Measurements from ENCODE around the gene ITIH3. TPM values are rescaled to one million over a fixed set of nuclear protein-coding genes. Genes with fewer than 3 reads are reported as not detected.

ITIH3 gene
- total RNA-seq: 1 to 10 TPM in 1 of 3 donors, under 1 TPM in 2; 0.72 to 1.4 (median 0.89) TPM
- long read RNA-seq, donor 1: 0 reads
- long read RNA-seq, donor 2, partial matches to known transcripts: 1 of 1 reads
- long read RNA-seq, donor 2, other reads (novel, unspliced or antisense): 0 of 1 reads

DNA sequence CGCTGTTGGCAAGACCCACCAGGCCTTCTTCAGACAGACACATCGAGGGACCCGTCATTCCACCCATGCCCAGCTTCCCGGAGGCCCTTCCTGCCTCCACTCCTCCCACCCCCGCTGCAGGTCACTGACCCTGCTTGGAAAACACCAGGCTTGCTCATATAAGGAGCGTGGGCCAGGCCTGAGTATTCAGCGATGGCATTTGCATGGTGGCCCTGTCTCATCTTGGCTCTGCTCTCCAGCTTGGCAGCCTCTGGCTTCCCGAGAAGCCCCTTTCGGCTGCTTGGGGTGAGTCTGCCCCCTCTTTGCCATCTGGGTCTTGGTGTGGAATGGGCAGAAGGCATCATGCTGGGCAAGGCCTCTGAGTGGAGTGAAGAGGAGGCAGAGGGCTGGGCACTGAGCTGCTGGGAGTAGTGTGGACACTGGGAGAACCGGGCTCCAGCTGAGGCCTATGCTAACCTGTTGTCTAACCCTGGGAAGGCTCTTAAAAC lies at the start of gene ITIH3:
Gene ITIH3, plus strand, starts transcription at position 185 of the 488 bp plus-strand sequence. Its CDS starts 8 bp downstream, at position 193.
- no peak for DNase-seq
- intact Hi-C loops (cut with DNase I, micrococcal nuclease): no loop called here
- TF ChIP-seq, protein P1, sequence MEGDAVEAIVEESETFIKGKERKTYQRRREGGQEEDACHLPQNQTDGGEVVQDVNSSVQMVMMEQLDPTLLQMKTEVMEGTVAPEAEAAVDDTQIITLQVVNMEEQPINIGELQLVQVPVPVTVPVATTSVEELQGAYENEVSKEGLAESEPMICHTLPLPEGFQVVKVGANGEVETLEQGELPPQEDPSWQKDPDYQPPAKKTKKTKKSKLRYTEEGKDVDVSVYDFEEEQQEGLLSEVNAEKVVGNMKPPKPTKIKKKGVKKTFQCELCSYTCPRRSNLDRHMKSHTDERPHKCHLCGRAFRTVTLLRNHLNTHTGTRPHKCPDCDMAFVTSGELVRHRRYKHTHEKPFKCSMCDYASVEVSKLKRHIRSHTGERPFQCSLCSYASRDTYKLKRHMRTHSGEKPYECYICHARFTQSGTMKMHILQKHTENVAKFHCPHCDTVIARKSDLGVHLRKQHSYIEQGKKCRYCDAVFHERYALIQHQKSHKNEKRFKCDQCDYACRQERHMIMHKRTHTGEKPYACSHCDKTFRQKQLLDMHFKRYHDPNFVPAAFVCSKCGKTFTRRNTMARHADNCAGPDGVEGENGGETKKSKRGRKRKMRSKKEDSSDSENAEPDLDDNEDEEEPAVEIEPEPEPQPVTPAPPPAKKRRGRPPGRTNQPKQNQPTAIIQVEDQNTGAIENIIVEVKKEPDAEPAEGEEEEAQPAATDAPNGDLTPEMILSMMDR (IDR thresholded peaks at IDR 0.05): no peak
- no peak within 1 kb of the TSS for H3K4me3 ChIP-seq
- no peaks in the 10 kb centered on the region for H3K9me3 ChIP-seq
- H3K4me1 ChIP-seq (ENCODE audit: low read depth): no peaks in the 10 kb centered on the region
- H3K36me3 ChIP-seq (ENCODE audit: low read depth): no peaks in the 10 kb centered on the region
- ATAC-seq: no peak

- Histone ChIP-seq H3K4me3 (no peak overlapping the region), H3K4me1 (ENCODE audit: low read depth) (no peaks in the 10 kb centered on the region), H3K36me3 (ENCODE audit: low read depth) (peaks cover 3% of the 10 kb centered on the region), H3K9me3 (no peaks in the 10 kb centered on the region)
- DNase-seq (no peak), ATAC-seq (no peak)
- intact Hi-C loops (cut with DNase I, micrococcal nuclease): no loop called here
- TF ChIP-seq, protein P1 (IDR thresholded peaks at IDR 0.05): no peak
Measured at GRCh38 chr3:52752045-52752660, 42.4 kb upstream of the ITIH3 start.

- no peaks in the 10 kb centered on the region for H3K36me3 ChIP-seq (ENCODE audit: low read depth)
- ATAC-seq (no peak), DNase-seq (no peak)
Measured at GRCh38 chr3:52754373-52754772, 40.2 kb upstream of the ITIH3 start.

DNA sequence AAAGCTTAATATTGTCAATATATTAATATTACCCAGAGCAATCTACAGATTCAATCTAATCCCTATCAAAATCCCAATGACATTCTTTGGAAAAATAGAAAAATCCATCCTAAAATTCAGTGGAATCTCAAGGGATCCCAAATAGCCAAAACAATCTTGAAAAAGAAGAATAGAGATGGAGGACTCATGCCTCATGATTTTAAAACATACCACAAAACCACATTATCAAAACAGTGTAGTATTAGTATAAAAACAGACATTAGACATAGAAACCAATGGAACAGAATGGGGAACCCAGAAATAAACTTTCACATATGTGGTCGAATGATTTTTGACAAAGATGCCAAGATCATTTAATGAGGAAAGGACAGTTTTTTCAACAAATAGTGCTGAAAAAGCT lies 38.5 kb upstream of the ITIH3 start:
- TF ChIP-seq, protein P1 (IDR thresholded peaks at IDR 0.05): no peak
- no peak for ATAC-seq
- Histone ChIP-seq H3K36me3 (ENCODE audit: low read depth) (no peaks in the 10 kb centered on the region), H3K9me3 (no peaks in the 10 kb centered on the region), H3K4me1 (ENCODE audit: low read depth) (no peaks in the 10 kb centered on the region), H3K4me3 (no peak overlapping the region)
- no peak for DNase-seq
- intact Hi-C loops (cut with DNase I, micrococcal nuclease): no loop called here

More at GRCh38 chr3:52754373-52754772, 40.2 kb upstream of the ITIH3 start:
- TF ChIP-seq, protein P1 (IDR thresholded peaks at IDR 0.05): no peak
- intact Hi-C loops (cut with DNase I, micrococcal nuclease): no loop called here
- no peak overlapping the region for H3K4me3 ChIP-seq
- no peaks in the 10 kb centered on the region for H3K4me1 ChIP-seq (ENCODE audit: low read depth)
- H3K9me3 ChIP-seq: no peaks in the 10 kb centered on the region

DNA sequence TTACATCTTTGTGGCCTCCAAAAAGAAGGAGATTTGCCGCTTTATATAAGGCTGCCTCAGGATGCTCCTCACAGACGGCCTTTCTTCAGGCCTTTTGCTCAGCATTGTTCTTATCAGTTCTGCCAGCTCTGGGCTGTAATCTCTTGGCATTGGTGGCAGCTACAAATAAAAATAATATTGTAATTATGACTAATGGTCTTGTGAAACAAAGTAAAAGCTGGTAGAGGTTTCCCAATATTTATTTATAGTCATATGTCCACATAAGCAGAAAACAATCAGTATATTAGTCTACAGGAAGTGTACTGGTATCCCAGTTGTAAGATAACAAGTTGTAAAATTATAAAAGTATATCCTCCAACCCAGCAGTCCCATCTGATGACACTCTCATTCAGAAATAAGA lies 31.1 kb upstream of the ITIH3 start:
- ATAC-seq (no peak), DNase-seq (no peak)
- H3K9me3 ChIP-seq: no peaks in the 10 kb centered on the region
- intact Hi-C loops (cut with DNase I, micrococcal nuclease): no loop called here
- no peaks in the 10 kb centered on the region for H3K4me1 ChIP-seq (ENCODE audit: low read depth)
- TF ChIP-seq, protein P1 (IDR thresholded peaks at IDR 0.05): no peak
- no peak overlapping the region for H3K4me3 ChIP-seq
- H3K36me3 ChIP-seq (ENCODE audit: low read depth): no peaks in the 10 kb centered on the region
